CD8-positive, alpha-beta memory T cell (primary cell): Measurements from ENCODE around the gene SLC25A21. TPM values are rescaled to one million over a fixed set of nuclear protein-coding genes. Genes with fewer than 3 reads are reported as not detected.

Source experiments
- CTCF ChIA-PET: fragments of 350-600 bp; sonication (Branson Sonifier 250); formaldehyde crosslinking; loops from one replicate; lab custom pipeline; 2021; ENCODE audit warnings: antibody characterized with exemption; lab: Charles Lee
- POLR2A ChIA-PET: fragments of 350-600 bp; sonication (Branson Sonifier 250); formaldehyde crosslinking; loops from one replicate; lab custom pipeline; 2021; ENCODE audit warnings: antibody characterized with exemption; lab: Charles Lee
- DNase-seq, 5 donors: peaks; one replicate each; pipeline versions ENCODE4 v3.0.0 to v3.0.0-alpha.2; 2020 to 2022; ENCODE audit warnings: mixed read lengths in 1 of 5
- H3K27ac ChIP-seq: one replicate; pipeline ENCODE4 v1.7.0; 2013; ENCODE audit warnings: low read depth, mild to moderate bottlenecking, low read length, moderate library complexity
- H3K27me3 ChIP-seq: 2 replicates; pipeline ENCODE4 v1.7.0; 2013; ENCODE audit warnings: low read length, mild to moderate bottlenecking; ENCODE audit not compliant: insufficient read depth, poor library complexity, severe bottlenecking
- H3K36me3 ChIP-seq: 2 replicates; pipeline ENCODE4 v1.7.0; 2013; ENCODE audit warnings: mild to moderate bottlenecking, low read length, moderate library complexity; ENCODE audit not compliant: insufficient read depth
- H3K4me1 ChIP-seq: 2 replicates; pipeline ENCODE4 v1.7.0; 2013; ENCODE audit warnings: mild to moderate bottlenecking, low read length, moderate library complexity; ENCODE audit not compliant: insufficient read depth
- H3K4me3 ChIP-seq: 2 replicates; pipeline ENCODE4 v1.7.0; 2013; ENCODE audit warnings: mild to moderate bottlenecking, low read length
- H3K9me3 ChIP-seq: 2 replicates; pipeline ENCODE4 v1.7.0; 2013; ENCODE audit warnings: mild to moderate bottlenecking, low read length
- H3K27ac Mint-ChIP-seq, 8 donors: one replicate each; pipeline ENCODE4 v1.8.0; 2020 to 2021; ENCODE audit warnings: mixed read lengths in 8 of 8, mild to moderate bottlenecking in 6 of 8, inconsistent platforms in 3 of 8, moderate library complexity in 3 of 8
- H3K27me3 Mint-ChIP-seq, 2 donors: one replicate each; pipeline ENCODE4 v1.8.0; 2020 to 2021; ENCODE audit warnings: mixed read lengths in 2 of 2, mild to moderate bottlenecking in 1 of 2, moderate library complexity in 1 of 2
- H3K36me3 Mint-ChIP-seq, 3 donors: one replicate each; pipeline ENCODE4 v1.8.0; 2020 to 2021; ENCODE audit warnings: mixed read lengths in 3 of 3, inconsistent platforms in 1 of 3, mild to moderate bottlenecking in 1 of 3
- H3K4me1 Mint-ChIP-seq, 3 donors: one replicate each; pipeline ENCODE4 v1.8.0; 2020 to 2021; ENCODE audit warnings: mixed read lengths in 3 of 3, inconsistent platforms in 1 of 3, mild to moderate bottlenecking in 1 of 3
- H3K4me3 Mint-ChIP-seq, 7 donors: one replicate each; pipeline ENCODE4 v1.8.0; 2020 to 2021; ENCODE audit warnings: mixed read lengths in 7 of 7, mild to moderate bottlenecking in 6 of 7, moderate library complexity in 4 of 7, inconsistent platforms in 2 of 7
- H3K9me3 Mint-ChIP-seq, 5 donors: one replicate each; pipeline ENCODE4 v1.8.0; 2020 to 2022; ENCODE audit warnings: mixed read lengths in 5 of 5, mild to moderate bottlenecking in 3 of 5, moderate library complexity in 2 of 5, inconsistent platforms in 1 of 5
- polyA plus RNA-seq: library from polyadenylated mRNA; unstranded; fragments of 300-500 nt; fragmentation: Illumina TruSeq; gene quantifications from one replicate; pipeline ENCODE4 v1.2.3, GENCODE V29; 2021
- total RNA-seq, 2 experiments: library from RNA; stranded (reverse); gene quantifications; one replicate each; pipeline ENCODE4 v1.2.3, GENCODE V29; 2021

The SLC25A21 gene
- total and polyA plus RNA-seq, 3 experiments from 2014 or later: not detected

DNA sequence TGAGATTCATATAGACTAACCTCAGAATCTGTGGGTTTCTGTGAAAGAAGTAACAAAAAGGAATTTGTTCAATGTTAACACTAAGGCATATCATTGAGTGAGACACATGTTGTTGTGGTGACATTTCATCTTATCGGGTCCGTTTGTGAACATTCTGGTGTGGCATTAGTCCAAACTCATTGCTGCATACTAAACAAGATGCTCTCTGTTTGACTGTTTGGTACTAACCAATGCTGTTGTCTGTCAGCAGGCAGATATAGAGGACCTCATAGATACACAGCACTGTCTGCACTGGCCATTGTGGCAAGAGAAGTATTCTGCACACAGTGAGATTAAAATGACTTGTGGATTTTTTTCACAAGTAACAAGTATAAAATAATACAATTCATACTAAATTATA, 41.2 kb downstream of the SLC25A21 start:
- H3K27ac Mint-ChIP-seq: no peak overlapping the region
- POLR2A ChIA-PET: no interaction called here
- CTCF ChIA-PET: no interaction called here
- Histone ChIP-seq H3K27me3 (no peaks in the 10 kb centered on the region), H3K9me3 (no peaks in the 10 kb centered on the region), H3K36me3 (no peaks in the 10 kb centered on the region), H3K4me3 (no peak overlapping the region), H3K4me1 (no peaks in the 10 kb centered on the region), H3K27ac (no peak overlapping the region)
- H3K27me3 Mint-ChIP-seq: no peaks in the 10 kb centered on the region
- H3K4me3 Mint-ChIP-seq: no peak overlapping the region
- no peaks in the 10 kb centered on the region for H3K4me1 Mint-ChIP-seq
- H3K9me3 Mint-ChIP-seq: peaks cover 4 to 16% (median 15%) of the 10 kb centered on the region in 5 donors
- DNase-seq: no peak
- no peaks in the 10 kb centered on the region for H3K36me3 Mint-ChIP-seq

- CTCF ChIA-PET: no interaction called here
- Mint-ChIP-seq H3K4me1 (no peaks in the 10 kb centered on the region), H3K4me3 (no peak overlapping the region), H3K36me3 (no peaks in the 10 kb centered on the region), H3K9me3 (peaks cover 4 to 15% (median 15%) of the 10 kb centered on the region in 5 donors), H3K27me3 (no peaks in the 10 kb centered on the region), H3K27ac (no peak overlapping the region)
- Histone ChIP-seq H3K27me3 (no peaks in the 10 kb centered on the region), H3K4me3 (no peak overlapping the region), H3K36me3 (no peaks in the 10 kb centered on the region), H3K27ac (no peak overlapping the region), H3K4me1 (no peaks in the 10 kb centered on the region), H3K9me3 (no peaks in the 10 kb centered on the region)
- POLR2A ChIA-PET: no interaction called here
- DNase-seq: no peak
Observed at GRCh38 chr14:37129047-37129446, 43.4 kb downstream of the SLC25A21 start.

DNA sequence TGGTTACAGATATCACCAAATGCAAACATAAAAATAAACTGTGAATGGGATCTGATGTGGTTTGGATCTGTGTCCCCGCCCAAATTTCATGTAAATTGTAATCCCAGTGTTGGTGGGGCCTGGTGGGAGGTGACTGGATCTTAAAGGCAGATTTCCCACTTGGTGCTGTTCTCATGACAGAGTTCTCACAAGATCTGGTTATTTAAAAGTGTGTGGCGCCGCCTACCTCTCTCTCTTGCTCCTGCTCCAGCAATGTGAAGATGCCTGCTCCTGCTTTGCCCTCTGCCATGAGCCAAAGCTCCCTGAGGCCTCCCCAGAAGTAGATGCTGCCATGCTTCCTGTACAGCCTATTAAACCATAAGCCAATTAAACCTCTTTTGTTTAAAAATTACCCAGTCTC, 47.8 kb downstream of the SLC25A21 start:
- no peaks in the 10 kb centered on the region for H3K4me1 ChIP-seq
- peaks cover 0 to 8% (median 4%) of the 10 kb centered on the region in 5 donors for H3K9me3 Mint-ChIP-seq
- H3K36me3 Mint-ChIP-seq: no peaks in the 10 kb centered on the region
- no peak overlapping the region for H3K27ac ChIP-seq
- no peaks in the 10 kb centered on the region for H3K36me3 ChIP-seq
- CTCF ChIA-PET: no interaction called here
- POLR2A ChIA-PET: no interaction called here
- H3K9me3 ChIP-seq: no peaks in the 10 kb centered on the region
- no peak overlapping the region for H3K27ac Mint-ChIP-seq
- H3K27me3 Mint-ChIP-seq: no peaks in the 10 kb centered on the region
- H3K4me1 Mint-ChIP-seq: no peaks in the 10 kb centered on the region
- no peaks in the 10 kb centered on the region for H3K27me3 ChIP-seq
- H3K4me3 ChIP-seq: no peak overlapping the region
- no peak for DNase-seq
- no peak overlapping the region for H3K4me3 Mint-ChIP-seq

- no peaks in the 10 kb centered on the region for H3K36me3 Mint-ChIP-seq
- Histone ChIP-seq H3K27me3 (no peaks in the 10 kb centered on the region), H3K36me3 (no peaks in the 10 kb centered on the region), H3K27ac (no peak overlapping the region), H3K9me3 (no peaks in the 10 kb centered on the region), H3K4me3 (no peak overlapping the region), H3K4me1 (no peaks in the 10 kb centered on the region)
- no peaks in the 10 kb centered on the region for H3K4me1 Mint-ChIP-seq
- CTCF ChIA-PET: no interaction called here
- peaks cover 0 to 8% (median 2%) of the 10 kb centered on the region in 5 donors for H3K9me3 Mint-ChIP-seq
- no peaks in the 10 kb centered on the region for H3K27me3 Mint-ChIP-seq
- no peak overlapping the region for H3K4me3 Mint-ChIP-seq
- POLR2A ChIA-PET: no interaction called here
- H3K27ac Mint-ChIP-seq: no peak overlapping the region
- DNase-seq: no peak
Observed at GRCh38 chr14:37122919-37123639, 49.3 kb downstream of the SLC25A21 start.

- H3K9me3 ChIP-seq: no peaks in the 10 kb centered on the region
- H3K9me3 Mint-ChIP-seq: peaks cover 0 to 12% (median 4%) of the 10 kb centered on the region in 5 donors
- H3K27me3 Mint-ChIP-seq: no peaks in the 10 kb centered on the region
- H3K27ac Mint-ChIP-seq: no peak overlapping the region
- no peak overlapping the region for H3K27ac ChIP-seq
- CTCF ChIA-PET: no interaction called here
- no peaks in the 10 kb centered on the region for H3K27me3 ChIP-seq
- no peak overlapping the region for H3K4me3 Mint-ChIP-seq
- DNase-seq: no peak
- H3K4me1 Mint-ChIP-seq: no peaks in the 10 kb centered on the region
- no peaks in the 10 kb centered on the region for H3K36me3 Mint-ChIP-seq
- H3K4me1 ChIP-seq: no peaks in the 10 kb centered on the region
- no peaks in the 10 kb centered on the region for H3K36me3 ChIP-seq
- POLR2A ChIA-PET: no interaction called here
- H3K4me3 ChIP-seq: no peak overlapping the region
Observed at GRCh38 chr14:37122288-37122687, 50.1 kb downstream of the SLC25A21 start.

DNA sequence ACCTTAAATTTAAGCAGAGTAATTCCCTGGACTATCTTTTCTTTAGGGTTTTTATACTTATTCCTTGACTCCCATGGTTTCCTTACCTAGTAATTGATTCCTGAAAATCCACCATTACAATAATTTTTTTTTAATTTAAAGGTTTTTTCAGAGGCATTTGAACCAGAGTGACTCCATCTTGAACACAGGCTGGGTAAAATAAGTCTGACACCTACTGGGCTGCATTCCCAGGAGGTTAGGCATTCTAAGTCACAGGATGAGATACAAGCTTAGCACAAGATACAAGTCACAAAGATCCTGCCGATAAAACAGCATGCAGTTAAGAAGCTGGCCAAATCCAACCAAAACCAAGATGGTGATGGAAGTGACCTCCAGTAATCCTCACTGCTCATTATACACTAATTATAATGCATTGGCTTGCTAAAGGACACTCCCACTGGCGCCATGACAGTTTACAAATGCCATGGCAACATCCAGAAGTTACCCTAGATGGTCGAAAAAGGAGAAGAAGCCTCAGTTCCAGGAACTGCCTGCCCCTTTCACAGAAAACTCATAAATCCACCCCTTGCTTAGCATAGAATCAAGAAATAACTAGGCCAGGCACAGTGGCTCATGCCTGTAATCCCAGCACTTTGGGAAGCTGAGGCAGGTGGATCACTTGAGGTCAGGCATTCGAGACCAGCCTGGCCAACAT, 53.6 kb downstream of the SLC25A21 start:
- DNase-seq: no peak

DNA sequence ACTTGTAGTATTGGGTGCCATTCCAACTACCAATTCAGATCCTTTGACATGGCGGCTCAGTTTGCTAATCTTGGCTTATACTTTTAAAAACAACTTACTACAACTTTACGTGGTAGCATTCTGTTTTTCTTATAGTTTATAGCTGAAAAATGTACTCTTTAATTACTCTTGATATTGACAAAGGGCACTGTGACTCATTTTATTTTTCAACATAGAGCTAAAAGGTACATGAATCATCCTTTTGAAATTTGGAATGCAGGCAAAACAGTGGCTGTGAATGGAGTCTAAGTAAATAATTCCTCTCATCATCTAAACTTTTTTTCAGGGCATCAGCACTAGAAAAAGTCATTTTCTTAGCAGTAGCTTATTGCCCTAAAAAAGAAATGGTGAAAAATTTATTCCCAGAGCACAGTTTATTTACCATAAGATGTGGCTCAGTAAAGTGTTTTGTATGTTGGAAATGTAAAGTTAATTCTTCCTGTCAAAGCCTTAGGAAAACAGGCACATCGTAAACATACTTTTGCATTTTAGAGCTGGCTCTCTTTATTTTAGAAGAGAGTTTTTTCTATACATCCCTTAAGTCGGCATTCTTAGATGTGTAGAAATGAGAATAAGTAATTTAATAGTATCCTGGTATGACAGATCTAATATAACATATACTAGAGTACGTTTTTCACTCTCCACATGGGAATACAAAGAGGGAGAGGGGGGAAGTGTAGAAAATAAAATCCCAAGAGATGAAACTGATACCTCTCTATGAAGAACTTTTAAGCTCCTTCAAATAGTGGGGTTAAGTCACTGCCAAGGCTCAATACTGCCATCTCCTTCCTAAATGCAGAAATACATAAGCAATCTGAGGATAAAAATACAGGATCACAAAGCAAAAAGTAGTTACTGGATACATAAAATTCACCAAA, 55.2 kb downstream of the SLC25A21 start:
- DNase-seq: no peak
- Mint-ChIP-seq H3K36me3 (no peaks in the 10 kb centered on the region), H3K27me3 (no peaks in the 10 kb centered on the region), H3K27ac (no peak overlapping the region), H3K4me1 (no peaks in the 10 kb centered on the region), H3K4me3 (no peak overlapping the region), H3K9me3 (peaks cover 0 to 16% (median 6%) of the 10 kb centered on the region in 5 donors)
- Histone ChIP-seq H3K4me3 (no peak overlapping the region), H3K4me1 (no peaks in the 10 kb centered on the region), H3K27ac (no peak overlapping the region), H3K27me3 (no peaks in the 10 kb centered on the region), H3K9me3 (no peaks in the 10 kb centered on the region), H3K36me3 (no peaks in the 10 kb centered on the region)
- ChIA-PET POLR2A (no interaction called here), CTCF (no interaction called here)

More for the DNA sequence above, 53.6 kb downstream of the SLC25A21 start:
- no peaks in the 10 kb centered on the region for H3K4me1 Mint-ChIP-seq
- ChIA-PET CTCF (no interaction called here), POLR2A (no interaction called here)
- peaks cover 0 to 19% (median 6%) of the 10 kb centered on the region in 5 donors for H3K9me3 Mint-ChIP-seq
- no peak overlapping the region for H3K4me3 Mint-ChIP-seq
- no peaks in the 10 kb centered on the region for H3K36me3 ChIP-seq
- no peaks in the 10 kb centered on the region for H3K9me3 ChIP-seq
- no peaks in the 10 kb centered on the region for H3K27me3 ChIP-seq
- H3K27me3 Mint-ChIP-seq: no peaks in the 10 kb centered on the region
- no peak overlapping the region for H3K27ac ChIP-seq
- no peaks in the 10 kb centered on the region for H3K36me3 Mint-ChIP-seq
- H3K4me1 ChIP-seq: no peaks in the 10 kb centered on the region
- no peak overlapping the region for H3K27ac Mint-ChIP-seq
- H3K4me3 ChIP-seq: no peak overlapping the region

GRCh38 chr14:37115406-37115805, 57.0 kb downstream of the SLC25A21 start:
- Histone ChIP-seq H3K36me3 (no peaks in the 10 kb centered on the region), H3K4me3 (no peak overlapping the region), H3K27me3 (no peaks in the 10 kb centered on the region), H3K9me3 (no peaks in the 10 kb centered on the region), H3K4me1 (no peaks in the 10 kb centered on the region), H3K27ac (no peak overlapping the region)
- DNase-seq: no peak
- Mint-ChIP-seq H3K4me3 (no peak overlapping the region), H3K27ac (no peak overlapping the region), H3K9me3 (peaks cover 0 to 25% (median 8%) of the 10 kb centered on the region in 5 donors), H3K27me3 (no peaks in the 10 kb centered on the region), H3K4me1 (no peaks in the 10 kb centered on the region), H3K36me3 (no peaks in the 10 kb centered on the region)
- ChIA-PET POLR2A (no interaction called here), CTCF (no interaction called here)
